ENCODE measurements around the gene DNAH2.

DNA sequence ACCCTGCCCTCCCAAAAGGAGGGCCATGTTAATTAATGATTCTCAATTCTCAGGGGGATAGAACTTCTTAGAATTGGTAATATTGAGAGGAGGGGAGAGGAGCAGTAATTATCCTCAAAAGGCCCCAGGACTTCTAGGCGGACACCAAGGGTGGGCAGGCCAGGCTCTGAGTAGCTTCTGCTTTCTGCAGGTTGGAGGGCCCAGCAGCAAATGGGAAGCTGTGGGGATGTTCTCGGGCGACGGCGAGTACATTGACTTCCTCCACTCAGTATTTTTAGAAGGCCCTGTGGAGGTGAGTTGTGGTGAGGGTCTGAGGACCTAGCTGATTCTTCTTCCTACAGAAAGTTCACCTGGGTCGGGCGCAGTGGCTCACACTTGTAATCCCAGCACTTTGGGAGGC is 57.5 kb downstream of the DNAH2 start:
- TF ChIP-seq POLR2AphosphoS5 (IDR thresholded peaks at IDR 0.05), result no peak
- no peak for TF ChIP-seq CTCF (IDR thresholded peaks at IDR 0.05; ENCODE audit: poor library complexity, severe bottlenecking)
- TF ChIP-seq, protein P1, sequence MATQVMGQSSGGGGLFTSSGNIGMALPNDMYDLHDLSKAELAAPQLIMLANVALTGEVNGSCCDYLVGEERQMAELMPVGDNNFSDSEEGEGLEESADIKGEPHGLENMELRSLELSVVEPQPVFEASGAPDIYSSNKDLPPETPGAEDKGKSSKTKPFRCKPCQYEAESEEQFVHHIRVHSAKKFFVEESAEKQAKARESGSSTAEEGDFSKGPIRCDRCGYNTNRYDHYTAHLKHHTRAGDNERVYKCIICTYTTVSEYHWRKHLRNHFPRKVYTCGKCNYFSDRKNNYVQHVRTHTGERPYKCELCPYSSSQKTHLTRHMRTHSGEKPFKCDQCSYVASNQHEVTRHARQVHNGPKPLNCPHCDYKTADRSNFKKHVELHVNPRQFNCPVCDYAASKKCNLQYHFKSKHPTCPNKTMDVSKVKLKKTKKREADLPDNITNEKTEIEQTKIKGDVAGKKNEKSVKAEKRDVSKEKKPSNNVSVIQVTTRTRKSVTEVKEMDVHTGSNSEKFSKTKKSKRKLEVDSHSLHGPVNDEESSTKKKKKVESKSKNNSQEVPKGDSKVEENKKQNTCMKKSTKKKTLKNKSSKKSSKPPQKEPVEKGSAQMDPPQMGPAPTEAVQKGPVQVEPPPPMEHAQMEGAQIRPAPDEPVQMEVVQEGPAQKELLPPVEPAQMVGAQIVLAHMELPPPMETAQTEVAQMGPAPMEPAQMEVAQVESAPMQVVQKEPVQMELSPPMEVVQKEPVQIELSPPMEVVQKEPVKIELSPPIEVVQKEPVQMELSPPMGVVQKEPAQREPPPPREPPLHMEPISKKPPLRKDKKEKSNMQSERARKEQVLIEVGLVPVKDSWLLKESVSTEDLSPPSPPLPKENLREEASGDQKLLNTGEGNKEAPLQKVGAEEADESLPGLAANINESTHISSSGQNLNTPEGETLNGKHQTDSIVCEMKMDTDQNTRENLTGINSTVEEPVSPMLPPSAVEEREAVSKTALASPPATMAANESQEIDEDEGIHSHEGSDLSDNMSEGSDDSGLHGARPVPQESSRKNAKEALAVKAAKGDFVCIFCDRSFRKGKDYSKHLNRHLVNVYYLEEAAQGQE (IDR thresholded peaks at IDR 0.05; ENCODE audit: borderline replicate concordance), result no peak
- no peak for TF ChIP-seq SMC3 (conservative IDR thresholded peaks at IDR 0.05; ENCODE audit: poor library complexity)
- no peak for TF ChIP-seq TAF1 (IDR thresholded peaks at IDR 0.05; ENCODE audit: low read depth)
